ENCODE measurements around the gene PROC.

Gene PROC

DNA sequence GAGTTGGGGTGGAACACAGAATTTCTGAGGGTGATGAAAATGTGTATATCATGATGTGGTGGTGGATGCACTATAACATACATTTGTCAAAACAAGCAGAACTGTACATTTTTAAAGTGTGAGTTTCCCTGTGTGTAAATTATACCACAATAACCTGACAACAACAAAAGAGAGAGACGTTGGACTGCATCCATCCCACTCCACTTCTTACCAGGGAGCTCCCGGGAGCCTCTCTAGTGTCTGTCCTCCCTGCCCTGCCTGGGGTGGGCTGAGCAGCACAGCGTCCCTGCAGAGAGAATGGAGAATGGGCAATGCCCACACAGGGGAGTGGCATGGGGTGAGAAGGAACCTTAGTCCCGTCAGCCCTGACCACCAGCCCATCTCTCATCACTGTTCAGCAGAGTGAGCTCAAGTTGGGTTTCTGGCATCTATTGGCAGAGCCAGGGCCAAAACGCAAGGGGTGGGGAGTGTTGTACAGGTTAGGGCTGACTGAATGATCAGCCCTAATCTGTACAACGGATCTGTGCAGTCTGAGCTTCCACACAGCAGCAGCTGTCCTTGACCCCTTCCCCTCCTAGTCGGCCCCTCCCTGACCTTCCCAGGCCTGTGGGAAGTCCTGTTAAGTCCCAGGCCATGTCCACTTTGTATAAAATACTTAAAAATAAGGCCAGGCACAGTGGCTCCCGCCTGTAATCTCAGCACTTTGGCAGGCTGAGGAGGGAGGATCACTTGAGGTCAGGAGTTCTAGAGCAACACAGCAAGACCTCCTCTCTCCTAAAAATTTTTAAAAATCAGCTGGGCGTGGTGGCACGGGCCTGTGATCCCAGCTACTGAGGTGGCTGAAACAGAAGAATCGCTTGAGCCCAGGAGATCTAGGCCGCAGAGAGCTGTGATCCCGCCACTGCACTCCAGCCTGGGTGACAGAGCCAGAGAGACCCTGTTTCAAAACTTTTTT is 3.3 kb upstream of the PROC start:
- no peak for DNase-seq

GRCh38 chr2:127415593-127416505 is 2.4 kb upstream of the PROC start:
- peak; percentile 86 to 87 for DNase-seq

DNA sequence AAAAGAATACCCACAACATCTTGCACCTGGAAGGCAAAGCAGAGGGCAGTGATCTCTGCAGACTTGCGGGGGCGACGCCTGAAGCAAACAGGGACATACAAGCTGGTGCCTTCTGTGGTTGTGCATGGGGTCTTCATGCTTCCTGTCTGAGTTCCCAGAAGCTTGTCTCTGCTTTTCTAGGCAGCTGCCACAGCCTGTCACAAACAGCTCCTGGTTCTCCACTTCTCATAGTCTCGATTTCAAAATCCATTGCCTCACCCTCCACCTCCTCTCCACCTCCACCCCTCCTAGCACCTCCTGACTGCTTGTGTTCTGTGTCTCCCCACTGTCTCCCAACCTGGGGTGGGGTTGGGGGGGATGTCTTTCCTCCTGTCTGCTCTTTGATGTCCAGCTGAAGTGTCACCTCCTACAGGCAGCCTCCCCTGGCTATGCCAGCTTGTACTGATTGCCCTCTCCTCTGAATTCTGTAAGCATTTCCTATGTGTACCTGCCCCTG is 1.7 kb upstream of the PROC start:
- no peak for DNase-seq

DNA sequence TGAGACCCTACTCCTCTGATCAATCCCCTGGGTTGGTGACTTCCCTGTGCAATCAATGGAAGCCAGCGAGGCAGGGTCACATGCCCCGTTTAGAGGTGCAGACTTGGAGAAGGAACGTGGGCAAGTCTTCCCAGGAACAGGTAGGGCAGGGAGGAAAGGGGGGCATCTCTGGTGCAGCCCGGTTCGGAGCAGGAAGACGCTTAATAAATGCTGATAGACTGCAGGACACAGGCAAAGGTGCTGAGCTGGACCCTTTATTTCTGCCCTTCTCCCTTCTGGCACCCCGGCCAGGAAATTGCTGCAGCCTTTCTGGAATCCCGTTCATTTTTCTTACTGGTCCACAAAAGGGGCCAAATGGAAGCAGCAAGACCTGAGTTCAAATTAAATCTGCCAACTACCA is 821 bp upstream of the PROC start:
- no peak for DNase-seq

DNA sequence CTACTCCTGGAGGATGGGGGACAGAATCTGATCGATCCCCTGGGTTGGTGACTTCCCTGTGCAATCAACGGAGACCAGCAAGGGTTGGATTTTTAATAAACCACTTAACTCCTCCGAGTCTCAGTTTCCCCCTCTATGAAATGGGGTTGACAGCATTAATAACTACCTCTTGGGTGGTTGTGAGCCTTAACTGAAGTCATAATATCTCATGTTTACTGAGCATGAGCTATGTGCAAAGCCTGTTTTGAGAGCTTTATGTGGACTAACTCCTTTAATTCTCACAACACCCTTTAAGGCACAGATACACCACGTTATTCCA is 844 bp downstream of the PROC start:
- DNase-seq: no peak

GRCh38 chr2:127419448-127420038 is 1.3 kb downstream of the PROC start:
- no peak for DNase-seq

GRCh38 chr2:127420039-127420864 is 2.0 kb downstream of the PROC start:
- no peak for DNase-seq

DNA sequence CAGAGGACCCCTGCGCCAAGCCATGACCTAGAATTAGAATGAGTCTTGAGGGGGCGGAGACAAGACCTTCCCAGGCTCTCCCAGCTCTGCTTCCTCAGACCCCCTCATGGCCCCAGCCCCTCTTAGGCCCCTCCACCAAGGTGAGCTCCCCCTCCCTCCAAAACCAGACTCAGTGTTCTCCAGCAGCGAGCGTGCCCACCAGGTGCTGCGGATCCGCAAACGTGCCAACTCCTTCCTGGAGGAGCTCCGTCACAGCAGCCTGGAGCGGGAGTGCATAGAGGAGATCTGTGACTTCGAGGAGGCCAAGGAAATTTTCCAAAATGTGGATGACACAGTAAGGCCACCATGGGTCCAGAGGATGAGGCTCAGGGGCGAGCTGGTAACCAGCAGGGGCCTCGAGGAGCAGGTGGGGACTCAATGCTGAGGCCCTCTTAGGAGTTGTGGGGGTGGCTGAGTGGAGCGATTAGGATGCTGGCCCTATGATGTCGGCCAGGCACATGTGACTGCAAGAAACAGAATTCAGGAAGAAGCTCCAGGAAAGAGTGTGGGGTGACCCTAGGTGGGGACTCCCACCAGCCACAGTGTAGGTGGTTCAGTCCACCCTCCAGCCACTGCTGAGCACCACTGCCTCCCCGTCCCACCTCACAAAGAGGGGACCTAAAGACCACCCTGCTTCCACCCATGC is 3.0 kb downstream of the PROC start:
- no peak for DNase-seq

DNA sequence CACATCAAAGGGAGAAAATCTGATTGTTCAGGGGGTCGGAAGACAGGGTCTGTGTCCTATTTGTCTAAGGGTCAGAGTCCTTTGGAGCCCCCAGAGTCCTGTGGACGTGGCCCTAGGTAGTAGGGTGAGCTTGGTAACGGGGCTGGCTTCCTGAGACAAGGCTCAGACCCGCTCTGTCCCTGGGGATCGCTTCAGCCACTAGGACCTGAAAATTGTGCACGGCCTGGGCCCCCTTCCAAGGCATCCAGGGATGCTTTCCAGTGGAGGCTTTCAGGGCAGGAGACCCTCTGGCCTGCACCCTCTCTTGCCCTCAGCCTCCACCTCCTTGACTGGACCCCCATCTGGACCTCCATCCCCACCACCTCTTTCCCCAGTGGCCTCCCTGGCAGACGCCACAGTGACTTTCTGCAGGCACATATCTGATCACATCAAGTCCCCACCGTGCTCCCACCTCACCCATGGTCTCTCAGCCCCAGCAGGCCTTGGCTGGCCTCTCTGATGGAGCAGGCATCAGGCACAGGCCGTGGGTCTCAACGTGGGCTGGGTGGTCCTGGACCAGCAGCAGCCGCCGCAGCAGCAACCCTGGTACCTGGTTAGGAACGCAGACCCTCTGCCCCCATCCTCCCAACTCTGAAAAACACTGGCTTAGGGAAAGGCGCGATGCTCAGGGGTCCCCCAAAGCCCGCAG is 3.8 kb downstream of the PROC start:
- DNase-seq: no peak

- peak in 1 of 2 donors; percentile 46 for DNase-seq
Observed at GRCh38 chr2:127422559-127423477, 4.6 kb downstream of the PROC start.

DNA sequence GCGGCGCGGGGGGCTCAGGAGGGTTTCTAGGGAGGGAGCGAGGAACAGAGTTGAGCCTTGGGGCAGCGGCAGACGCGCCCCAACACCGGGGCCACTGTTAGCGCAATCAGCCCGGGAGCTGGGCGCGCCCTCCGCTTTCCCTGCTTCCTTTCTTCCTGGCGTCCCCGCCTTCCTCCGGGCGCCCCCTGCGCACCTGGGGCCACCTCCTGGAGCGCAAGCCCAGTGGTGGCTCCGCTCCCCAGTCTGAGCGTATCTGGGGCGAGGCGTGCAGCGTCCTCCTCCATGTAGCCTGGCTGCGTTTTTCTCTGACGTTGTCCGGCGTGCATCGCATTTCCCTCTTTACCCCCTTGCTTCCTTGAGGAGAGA is 5.2 kb downstream of the PROC start:
- DNase-seq: no peak

DNA sequence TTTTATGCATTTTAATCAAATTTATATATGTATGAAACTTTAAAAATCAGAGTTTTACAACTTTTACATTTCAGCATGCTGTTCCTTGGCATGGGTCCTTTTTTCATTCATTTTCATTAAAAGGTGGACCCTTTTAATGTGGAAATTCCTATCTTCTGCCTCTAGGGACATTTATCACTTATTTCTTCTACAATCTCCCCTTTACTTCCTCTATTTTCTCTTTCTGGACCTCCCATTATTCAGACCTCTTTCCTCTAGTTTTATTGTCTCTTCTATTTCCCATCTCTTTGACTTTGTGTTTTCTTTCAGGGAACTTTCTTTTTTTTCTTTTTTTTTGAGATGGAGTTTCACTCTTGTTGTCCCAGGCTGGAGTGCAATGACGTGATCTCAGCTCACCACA is 5.7 kb downstream of the PROC start:
- DNase-seq: no peak

DNA sequence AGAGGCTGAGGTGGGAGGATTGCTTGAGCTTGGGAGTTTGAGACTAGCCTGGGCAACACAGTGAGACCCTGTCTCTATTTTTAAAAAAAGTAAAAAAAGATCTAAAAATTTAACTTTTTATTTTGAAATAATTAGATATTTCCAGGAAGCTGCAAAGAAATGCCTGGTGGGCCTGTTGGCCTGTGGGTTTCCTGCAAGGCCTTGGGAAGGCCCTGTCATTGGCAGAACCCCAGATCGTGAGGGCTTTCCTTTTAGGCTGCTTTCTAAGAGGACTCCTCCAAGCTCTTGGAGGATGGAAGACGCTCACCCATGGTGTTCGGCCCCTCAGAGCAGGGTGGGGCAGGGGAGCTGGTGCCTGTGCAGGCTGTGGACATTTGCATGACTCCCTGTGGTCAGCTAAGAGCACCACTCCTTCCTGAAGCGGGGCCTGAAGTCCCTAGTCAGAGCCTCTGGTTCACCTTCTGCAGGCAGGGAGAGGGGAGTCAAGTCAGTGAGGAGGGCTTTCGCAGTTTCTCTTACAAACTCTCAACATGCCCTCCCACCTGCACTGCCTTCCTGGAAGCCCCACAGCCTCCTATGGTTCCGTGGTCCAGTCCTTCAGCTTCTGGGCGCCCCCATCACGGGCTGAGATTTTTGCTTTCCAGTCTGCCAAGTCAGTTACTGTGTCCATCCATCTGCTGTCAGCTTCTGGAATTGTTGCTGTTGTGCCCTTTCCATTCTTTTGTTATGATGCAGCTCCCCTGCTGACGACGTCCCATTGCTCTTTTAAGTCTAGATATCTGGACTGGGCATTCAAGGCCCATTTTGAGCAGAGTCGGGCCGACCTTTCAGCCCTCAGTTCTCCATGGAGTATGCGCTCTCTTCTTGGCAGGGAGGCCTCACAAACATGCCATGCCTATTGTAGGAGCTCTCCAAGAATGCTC is 6.6 kb downstream of the PROC start:
- DNase-seq: no peak

GRCh38 chr2:127425540-127426490 is 7.6 kb downstream of the PROC start:
- DNase-seq: no peak

DNA sequence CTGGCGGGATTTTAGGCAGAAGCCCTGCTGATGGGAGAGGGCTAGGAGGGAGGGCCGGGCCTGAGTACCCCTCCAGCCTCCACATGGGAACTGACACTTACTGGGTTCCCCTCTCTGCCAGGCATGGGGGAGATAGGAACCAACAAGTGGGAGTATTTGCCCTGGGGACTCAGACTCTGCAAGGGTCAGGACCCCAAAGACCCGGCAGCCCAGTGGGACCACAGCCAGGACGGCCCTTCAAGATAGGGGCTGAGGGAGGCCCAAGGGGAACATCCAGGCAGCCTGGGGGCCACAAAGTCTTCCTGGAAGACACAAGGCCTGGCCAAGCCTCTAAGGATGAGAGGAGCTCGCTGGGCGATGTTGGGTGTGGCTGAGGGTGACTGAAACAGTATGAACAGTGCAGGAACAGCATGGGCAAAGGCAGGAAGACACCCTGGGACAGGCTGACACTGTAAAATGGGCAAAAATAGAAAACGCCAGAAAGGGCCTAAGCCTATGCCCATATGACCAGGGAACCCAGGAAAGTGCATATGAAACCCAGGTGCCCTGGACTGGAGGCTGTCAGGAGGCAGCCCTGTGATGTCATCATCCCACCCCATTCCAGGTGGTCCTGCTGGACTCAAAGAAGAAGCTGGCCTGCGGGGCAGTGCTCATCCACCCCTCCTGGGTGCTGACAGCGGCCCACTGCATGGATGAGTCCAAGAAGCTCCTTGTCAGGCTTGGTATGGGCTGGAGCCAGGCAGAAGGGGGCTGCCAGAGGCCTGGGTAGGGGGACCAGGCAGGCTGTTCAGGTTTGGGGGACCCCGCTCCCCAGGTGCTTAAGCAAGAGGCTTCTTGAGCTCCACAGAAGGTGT is 8.5 kb downstream of the PROC start:
- DNase-seq: no peak

DNA sequence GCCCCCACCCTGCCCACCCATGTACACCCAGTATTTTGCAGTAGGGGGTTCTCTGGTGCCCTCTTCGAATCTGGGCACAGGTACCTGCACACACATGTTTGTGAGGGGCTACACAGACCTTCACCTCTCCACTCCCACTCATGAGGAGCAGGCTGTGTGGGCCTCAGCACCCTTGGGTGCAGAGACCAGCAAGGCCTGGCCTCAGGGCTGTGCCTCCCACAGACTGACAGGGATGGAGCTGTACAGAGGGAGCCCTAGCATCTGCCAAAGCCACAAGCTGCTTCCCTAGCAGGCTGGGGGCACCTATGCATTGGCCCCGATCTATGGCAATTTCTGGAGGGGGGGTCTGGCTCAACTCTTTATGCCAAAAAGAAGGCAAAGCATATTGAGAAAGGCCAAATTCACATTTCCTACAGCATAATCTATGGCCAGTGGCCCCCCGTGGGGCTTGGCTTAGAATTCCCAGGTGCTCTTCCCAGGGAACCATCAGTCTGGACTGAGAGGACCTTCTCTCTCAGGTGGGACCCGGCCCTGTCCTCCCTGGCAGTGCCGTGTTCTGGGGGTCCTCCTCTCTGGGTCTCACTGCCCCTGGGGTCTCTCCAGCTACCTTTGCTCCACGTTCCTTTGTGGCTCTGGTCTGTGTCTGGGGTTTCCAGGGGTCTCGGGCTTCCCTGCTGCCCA is 9.3 kb downstream of the PROC start:
- no peak for DNase-seq
